A549 treated with Hydrocortisone at 1 μM for 4 hours (cell line): ENCODE measurements around the gene LRRC45. TPM values are rescaled to one million over a fixed set of nuclear protein-coding genes. Genes with fewer than 3 reads are reported as not detected.

Experiments
- total RNA-seq: library from RNA; stranded (reverse); fragments of 200-300 nt; extraction: Qiagen RNA extraction; gene quantifications from 5 replicates; pipeline ENCODE4 v1.2.3, GENCODE V29; 2022

Gene LRRC45
- 11.0 to 15.6 TPM (median 13.4 TPM) in 5 replicates for total RNA-seq

DNA sequence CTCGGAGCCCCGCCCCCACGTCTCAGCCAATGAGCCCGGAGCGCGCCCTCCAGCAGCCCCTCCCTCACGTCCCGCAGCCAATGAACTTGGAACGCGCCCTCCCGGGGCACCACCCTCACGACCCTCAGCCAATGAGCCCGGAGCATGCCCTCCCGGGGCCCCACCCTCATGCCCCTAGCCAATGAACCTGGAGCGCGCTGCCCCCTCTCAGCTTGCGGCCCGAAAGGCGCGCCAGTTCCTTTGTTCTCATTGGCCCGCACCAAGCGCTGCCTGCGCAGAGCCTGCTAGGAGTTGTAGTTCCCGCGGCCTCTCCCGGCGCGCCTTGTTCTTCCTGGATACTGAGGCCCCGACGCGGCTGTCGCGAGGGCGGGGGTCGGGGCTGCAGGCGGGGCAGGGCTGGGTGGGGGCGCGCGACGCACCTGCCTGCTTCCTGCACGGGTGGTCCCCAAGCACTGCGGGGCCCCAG is at the start of gene LRRC45:
Gene LRRC45 (plus strand): TSS at position 325 of the 466 bp plus-strand sequence. CDS start 339 bp downstream, outside the sequence.

GRCh38 chr17:81977211-81977808 is 45.8 kb upstream of the LRRC45 start, which contains the start of gene ASPSCR1:
Gene ASPSCR1 (plus strand): TSS chr17:81977629. CDS start chr17:81977647, 18 bp downstream.

GRCh38 chr17:82022310-82022980 is 660 bp upstream of the LRRC45 start, which contains the start of gene CENPX:
Gene CENPX (minus strand): TSS chr17:82022878. CDS start chr17:82022861, 17 bp downstream.

GRCh38 chr17:82031303-82031884 is 8.3 kb downstream of the LRRC45 start, which contains the start of gene RAC3:
Gene RAC3 (plus strand): TSS chr17:82031678. CDS start chr17:82031762, 84 bp downstream.

GRCh38 chr17:82037092-82037888 is 14.2 kb downstream of the LRRC45 start, which contains the start of gene DCXR:
Gene DCXR (minus strand): TSS chr17:82037697. CDS start chr17:82037682, 15 bp downstream.

GRCh38 chr17:82051776-82052637 is 28.9 kb downstream of the LRRC45 start, which contains the start of the genes GPS1 and RFNG:
Gene GPS1 (plus strand): TSS chr17:82051898. CDS start chr17:82051932, 34 bp downstream.
Gene RFNG (minus strand): TSS chr17:82051811. CDS start chr17:82051766, 45 bp downstream.

GRCh38 chr17:82065638-82066303 is 42.7 kb downstream of the LRRC45 start, which contains the start of gene DUS1L:
Gene DUS1L (minus strand): TSS chr17:82065804. CDS start chr17:82065059, 745 bp downstream.

Other genes with a start within 250 kb of the LRRC45 start
- gene GCGR, start 219.2 kb upstream of the LRRC45 start, total RNA-seq: 0.08 to 0.47 TPM (median 0.30 TPM) in 5 replicates
- 82.0 to 105 TPM (median 93.6 TPM) in 5 replicates for gene MCRIP1, start 190.0 kb upstream of the LRRC45 start, total RNA-seq
- gene PPP1R27, start 188.3 kb upstream of the LRRC45 start, total RNA-seq: 0.15 to 0.39 TPM (median 0.22 TPM) in 4 of 5 replicates, not detected in the other
- gene P4HB, start 162.8 kb upstream of the LRRC45 start, total RNA-seq: 666 to 810 TPM (median 679 TPM) in 5 replicates
- gene ARHGDIA, start 152.0 kb upstream of the LRRC45 start, total RNA-seq: 561 to 665 TPM (median 634 TPM) in 5 replicates
- gene ALYREF, start 131.7 kb upstream of the LRRC45 start, total RNA-seq: 171 to 247 TPM (median 233 TPM) in 5 replicates
- 179 to 295 TPM (median 289 TPM) in 5 replicates for gene ANAPC11, start 131.6 kb upstream of the LRRC45 start, total RNA-seq
- gene NPB, start 121.1 kb upstream of the LRRC45 start, total RNA-seq: 0.36 to 0.59 TPM (median 0.53 TPM) in 5 replicates
- gene PCYT2, start 111.9 kb upstream of the LRRC45 start, total RNA-seq: 14.4 to 17.4 TPM (median 16.9 TPM) in 5 replicates
- 32.8 to 46.8 TPM (median 42.2 TPM) in 5 replicates for gene SIRT7, start 105.1 kb upstream of the LRRC45 start, total RNA-seq
- gene MAFG, start 95.6 kb upstream of the LRRC45 start, total RNA-seq: 28.2 to 33.6 TPM (median 29.0 TPM) in 5 replicates
- 68.6 to 86.8 TPM (median 85.6 TPM) in 5 replicates for gene PYCR1, start 86.0 kb upstream of the LRRC45 start, total RNA-seq
- not detected in 5 replicates for gene MYADML2, start 76.1 kb upstream of the LRRC45 start, total RNA-seq
- gene NOTUM, start 62.1 kb upstream of the LRRC45 start, total RNA-seq: 0.14 to 0.37 TPM (median 0.35 TPM) in 5 replicates
- 20.7 to 30.1 TPM (median 27.2 TPM) in 5 replicates for gene ASPSCR1, start 45.7 kb upstream of the LRRC45 start, total RNA-seq
- 123 to 204 TPM (median 184 TPM) in 5 replicates for gene CENPX, start 427 bp upstream of the LRRC45 start, total RNA-seq
- 25.9 to 40.2 TPM (median 36.1 TPM) in 5 replicates for gene RAC3, start 8.4 kb downstream of the LRRC45 start, total RNA-seq
- 61.0 to 102 TPM (median 96.9 TPM) in 5 replicates for gene DCXR, start 14.4 kb downstream of the LRRC45 start, total RNA-seq
- 18.5 to 24.7 TPM (median 23.0 TPM) in 5 replicates for gene RFNG, start 28.5 kb downstream of the LRRC45 start, total RNA-seq
- gene GPS1, start 28.6 kb downstream of the LRRC45 start, total RNA-seq: 114 to 145 TPM (median 137 TPM) in 5 replicates
- gene DUS1L, start 42.5 kb downstream of the LRRC45 start, total RNA-seq: 76.1 to 141 TPM (median 135 TPM) in 5 replicates
- 132 to 142 TPM (median 139 TPM) in 5 replicates for gene FASN, start 74.9 kb downstream of the LRRC45 start, total RNA-seq
- 19.5 to 28.4 TPM (median 27.6 TPM) in 5 replicates for gene CCDC57, start 189.5 kb downstream of the LRRC45 start, total RNA-seq
- 131 to 168 TPM (median 149 TPM) in 5 replicates for gene SLC16A3, start 205.7 kb downstream of the LRRC45 start, total RNA-seq